GM20000 (cell line): ENCODE measurements around the gene CLIC6.

ENCODE experiments used
- DNase-seq: peaks from one replicate; pipeline ENCODE4 v3.0.0; 2012; ENCODE audit warnings: low spot score
- TF ChIP-seq, protein P1 (sequence below): IDR thresholded peaks from 2 replicates; pipeline ENCODE4 v1.5.1; 2012; ENCODE audit warnings: mild to moderate bottlenecking, control low read depth; ENCODE audit errors: extremely low read depth, missing control alignments

CLIC6 gene

DNA sequence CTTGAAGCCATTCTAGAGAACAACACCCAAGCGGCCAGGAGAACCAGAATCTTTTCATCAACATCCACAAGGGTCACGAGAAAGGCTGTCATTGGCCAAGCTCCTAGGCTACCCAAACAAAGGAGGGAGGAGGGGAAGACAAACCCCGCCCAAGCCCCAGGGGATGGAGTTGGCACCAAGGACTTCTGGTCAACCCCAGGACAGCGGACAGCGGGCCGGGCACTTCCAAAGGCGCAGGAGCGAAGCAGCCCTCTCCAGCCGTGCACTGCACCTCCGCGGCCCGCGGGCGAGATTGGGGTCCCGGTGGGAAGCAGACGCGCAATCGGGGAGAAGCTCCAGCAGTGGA lies at the start of gene CLIC6:
CLIC6 (plus strand) TSS at position 192 of the 346 bp plus-strand sequence. CDS start 395 bp downstream, outside the sequence.
- TF ChIP-seq, protein P1, sequence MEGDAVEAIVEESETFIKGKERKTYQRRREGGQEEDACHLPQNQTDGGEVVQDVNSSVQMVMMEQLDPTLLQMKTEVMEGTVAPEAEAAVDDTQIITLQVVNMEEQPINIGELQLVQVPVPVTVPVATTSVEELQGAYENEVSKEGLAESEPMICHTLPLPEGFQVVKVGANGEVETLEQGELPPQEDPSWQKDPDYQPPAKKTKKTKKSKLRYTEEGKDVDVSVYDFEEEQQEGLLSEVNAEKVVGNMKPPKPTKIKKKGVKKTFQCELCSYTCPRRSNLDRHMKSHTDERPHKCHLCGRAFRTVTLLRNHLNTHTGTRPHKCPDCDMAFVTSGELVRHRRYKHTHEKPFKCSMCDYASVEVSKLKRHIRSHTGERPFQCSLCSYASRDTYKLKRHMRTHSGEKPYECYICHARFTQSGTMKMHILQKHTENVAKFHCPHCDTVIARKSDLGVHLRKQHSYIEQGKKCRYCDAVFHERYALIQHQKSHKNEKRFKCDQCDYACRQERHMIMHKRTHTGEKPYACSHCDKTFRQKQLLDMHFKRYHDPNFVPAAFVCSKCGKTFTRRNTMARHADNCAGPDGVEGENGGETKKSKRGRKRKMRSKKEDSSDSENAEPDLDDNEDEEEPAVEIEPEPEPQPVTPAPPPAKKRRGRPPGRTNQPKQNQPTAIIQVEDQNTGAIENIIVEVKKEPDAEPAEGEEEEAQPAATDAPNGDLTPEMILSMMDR: no peak
- peak; percentile 20 for DNase-seq

GRCh38 chr21:34619841-34620665 lies 48.7 kb upstream of the CLIC6 start:
- DNase-seq: no peak
- TF ChIP-seq, protein P1: no peak

- TF ChIP-seq, protein P1: no peak
- DNase-seq: no peak
Measured at GRCh38 chr21:34621434-34622350, 47.1 kb upstream of the CLIC6 start.

DNA sequence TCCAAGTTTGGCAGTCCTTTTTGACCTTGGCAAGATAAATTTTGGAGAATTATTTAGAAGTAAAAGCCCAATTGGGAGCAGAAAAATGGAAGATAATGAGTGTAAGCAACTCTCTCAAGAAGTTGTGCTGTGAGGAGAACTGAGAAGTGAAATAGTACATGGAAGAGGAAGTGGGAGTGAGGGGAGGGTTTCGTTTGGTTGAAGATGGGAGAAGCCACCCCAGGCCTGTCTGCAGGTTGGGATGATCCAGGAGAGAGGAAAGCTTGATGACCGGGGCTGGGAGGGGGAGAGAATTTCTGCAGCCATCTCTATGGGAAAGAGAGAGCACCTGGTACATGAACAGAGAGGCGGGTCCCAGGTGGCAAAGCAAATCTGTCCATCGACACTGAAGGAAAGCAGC lies 45.3 kb upstream of the CLIC6 start:
- TF ChIP-seq, protein P1: no peak
- DNase-seq: no peak

- TF ChIP-seq, protein P1: no peak
Measured at GRCh38 chr21:34625030-34625593, 43.7 kb upstream of the CLIC6 start.

GRCh38 chr21:34626131-34626530 lies 42.7 kb upstream of the CLIC6 start:
- TF ChIP-seq, protein P1: no peak
- no peak for DNase-seq

More at GRCh38 chr21:34625030-34625593, 43.7 kb upstream of the CLIC6 start:
- DNase-seq: no peak
